ENCODE data around the gene ENAH.

DNA sequence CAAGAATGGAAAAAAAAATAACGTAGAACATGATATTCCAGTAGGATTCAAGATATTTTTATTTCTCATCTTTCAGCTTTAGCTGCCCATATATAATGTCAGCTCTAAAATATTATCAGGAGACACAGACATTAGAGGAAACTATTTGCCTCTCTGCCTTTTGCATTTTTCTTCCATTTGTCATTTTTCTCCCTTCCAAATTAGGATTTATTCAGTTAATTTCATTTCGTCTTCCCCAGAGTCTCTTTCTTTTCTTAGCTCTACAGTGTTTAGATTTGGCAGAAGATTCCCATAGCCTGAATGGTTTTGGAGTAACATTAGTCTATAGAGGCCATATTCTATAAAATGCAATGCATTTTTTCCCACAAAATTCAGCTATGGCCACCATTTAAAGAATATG, 5.1 kb upstream of the ENAH start:
- TF ChIP-seq, protein P1, sequence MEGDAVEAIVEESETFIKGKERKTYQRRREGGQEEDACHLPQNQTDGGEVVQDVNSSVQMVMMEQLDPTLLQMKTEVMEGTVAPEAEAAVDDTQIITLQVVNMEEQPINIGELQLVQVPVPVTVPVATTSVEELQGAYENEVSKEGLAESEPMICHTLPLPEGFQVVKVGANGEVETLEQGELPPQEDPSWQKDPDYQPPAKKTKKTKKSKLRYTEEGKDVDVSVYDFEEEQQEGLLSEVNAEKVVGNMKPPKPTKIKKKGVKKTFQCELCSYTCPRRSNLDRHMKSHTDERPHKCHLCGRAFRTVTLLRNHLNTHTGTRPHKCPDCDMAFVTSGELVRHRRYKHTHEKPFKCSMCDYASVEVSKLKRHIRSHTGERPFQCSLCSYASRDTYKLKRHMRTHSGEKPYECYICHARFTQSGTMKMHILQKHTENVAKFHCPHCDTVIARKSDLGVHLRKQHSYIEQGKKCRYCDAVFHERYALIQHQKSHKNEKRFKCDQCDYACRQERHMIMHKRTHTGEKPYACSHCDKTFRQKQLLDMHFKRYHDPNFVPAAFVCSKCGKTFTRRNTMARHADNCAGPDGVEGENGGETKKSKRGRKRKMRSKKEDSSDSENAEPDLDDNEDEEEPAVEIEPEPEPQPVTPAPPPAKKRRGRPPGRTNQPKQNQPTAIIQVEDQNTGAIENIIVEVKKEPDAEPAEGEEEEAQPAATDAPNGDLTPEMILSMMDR (IDR thresholded peaks at IDR 0.05 in 2 of 3, conservative IDR thresholded peaks at IDR 0.05 in 1 of 3; ENCODE audit: borderline replicate concordance in 1 of 3, insufficient read depth in 1 of 3, low read depth in 2 of 3, low read length in 2 of 3) = no peak
- TF ChIP-seq EZH2phosphoT487 (IDR thresholded peaks at IDR 0.05; ENCODE audit: borderline replicate concordance) (no peak), EZH2 (IDR thresholded peaks at IDR 0.05) (no peak), FOSL1 (IDR thresholded peaks at IDR 0.05; ENCODE audit: low read depth) (no peak), POLR2A (IDR thresholded peaks at IDR 0.05; ENCODE audit: borderline replicate concordance, extremely low read depth, insufficient read depth, insufficient read length) (no peak), ZFX (IDR thresholded peaks at IDR 0.05) (no peak), YY1 (IDR thresholded peaks at IDR 0.05; ENCODE audit: extremely low read depth, insufficient replicate concordance, low read depth, low read length) (no peak), JUND (IDR thresholded peaks at IDR 0.05) (no peak), CEBPB (IDR thresholded peaks at IDR 0.05; ENCODE audit: low read depth) (no peak), REST (IDR thresholded peaks at IDR 0.05; ENCODE audit: low read depth) (no peak)
